Spleen (tissue), 7 donors: ENCODE measurements around the gene C1QTNF12.

ENCODE experiments used
- POLR2A ChIP-seq, 3 donors: fragments of 450-650 bp; IDR thresholded peaks; one replicate each; pipeline ENCODE4 v1.5.1; 2017; ENCODE audit warnings: antibody characterized with exemption in 3 of 3, mild to moderate bottlenecking in 1 of 3
- TF ChIP-seq, protein P1 (sequence below), 11 experiments: fragments of 200-600 bp in 7 of 11; fragments of 450-650 bp in 4 of 11; sonication (generic) in 4 of 11; IDR thresholded peaks in 8 of 11; conservative IDR thresholded peaks in 3 of 11; 1 replicate in 7 of 11; 2 replicates in 4 of 11; pipeline versions ENCODE4 v1.4.0 to v1.8.0; 2016 to 2021; ENCODE audit warnings: antibody characterized with exemption in 11 of 11, inconsistent platforms in 4 of 11, mild to moderate bottlenecking in 1 of 11
- donor health status: DM: no; HTN: no; CAD: no; lungs with moderate emphysema.
- donor health status: DM: no; HTN: no; CAD: no.
- donor health status: DM: no; HTN: no; CAD: no.

GRCh38 chr1:1262071-1262470 is 15.5 kb upstream of the C1QTNF12 start:
- TF ChIP-seq, protein P1, sequence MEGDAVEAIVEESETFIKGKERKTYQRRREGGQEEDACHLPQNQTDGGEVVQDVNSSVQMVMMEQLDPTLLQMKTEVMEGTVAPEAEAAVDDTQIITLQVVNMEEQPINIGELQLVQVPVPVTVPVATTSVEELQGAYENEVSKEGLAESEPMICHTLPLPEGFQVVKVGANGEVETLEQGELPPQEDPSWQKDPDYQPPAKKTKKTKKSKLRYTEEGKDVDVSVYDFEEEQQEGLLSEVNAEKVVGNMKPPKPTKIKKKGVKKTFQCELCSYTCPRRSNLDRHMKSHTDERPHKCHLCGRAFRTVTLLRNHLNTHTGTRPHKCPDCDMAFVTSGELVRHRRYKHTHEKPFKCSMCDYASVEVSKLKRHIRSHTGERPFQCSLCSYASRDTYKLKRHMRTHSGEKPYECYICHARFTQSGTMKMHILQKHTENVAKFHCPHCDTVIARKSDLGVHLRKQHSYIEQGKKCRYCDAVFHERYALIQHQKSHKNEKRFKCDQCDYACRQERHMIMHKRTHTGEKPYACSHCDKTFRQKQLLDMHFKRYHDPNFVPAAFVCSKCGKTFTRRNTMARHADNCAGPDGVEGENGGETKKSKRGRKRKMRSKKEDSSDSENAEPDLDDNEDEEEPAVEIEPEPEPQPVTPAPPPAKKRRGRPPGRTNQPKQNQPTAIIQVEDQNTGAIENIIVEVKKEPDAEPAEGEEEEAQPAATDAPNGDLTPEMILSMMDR (IDR thresholded peaks at IDR 0.05 in 8 of 11, conservative IDR thresholded peaks at IDR 0.05 in 3 of 11) = no peak
- no peak for TF ChIP-seq POLR2A (IDR thresholded peaks at IDR 0.05)
